HG02973 (cell line): Measurements from ENCODE around the gene ZFPM1.

Experiments used
- ATAC-seq: cut with Tn5 transposase; IDR thresholded peaks from one replicate; pipeline ENCODE4 v1.9.1; 2021; ENCODE audit warnings: moderate library complexity; ENCODE audit not compliant: unreplicated experiment

The ZFPM1 gene

DNA sequence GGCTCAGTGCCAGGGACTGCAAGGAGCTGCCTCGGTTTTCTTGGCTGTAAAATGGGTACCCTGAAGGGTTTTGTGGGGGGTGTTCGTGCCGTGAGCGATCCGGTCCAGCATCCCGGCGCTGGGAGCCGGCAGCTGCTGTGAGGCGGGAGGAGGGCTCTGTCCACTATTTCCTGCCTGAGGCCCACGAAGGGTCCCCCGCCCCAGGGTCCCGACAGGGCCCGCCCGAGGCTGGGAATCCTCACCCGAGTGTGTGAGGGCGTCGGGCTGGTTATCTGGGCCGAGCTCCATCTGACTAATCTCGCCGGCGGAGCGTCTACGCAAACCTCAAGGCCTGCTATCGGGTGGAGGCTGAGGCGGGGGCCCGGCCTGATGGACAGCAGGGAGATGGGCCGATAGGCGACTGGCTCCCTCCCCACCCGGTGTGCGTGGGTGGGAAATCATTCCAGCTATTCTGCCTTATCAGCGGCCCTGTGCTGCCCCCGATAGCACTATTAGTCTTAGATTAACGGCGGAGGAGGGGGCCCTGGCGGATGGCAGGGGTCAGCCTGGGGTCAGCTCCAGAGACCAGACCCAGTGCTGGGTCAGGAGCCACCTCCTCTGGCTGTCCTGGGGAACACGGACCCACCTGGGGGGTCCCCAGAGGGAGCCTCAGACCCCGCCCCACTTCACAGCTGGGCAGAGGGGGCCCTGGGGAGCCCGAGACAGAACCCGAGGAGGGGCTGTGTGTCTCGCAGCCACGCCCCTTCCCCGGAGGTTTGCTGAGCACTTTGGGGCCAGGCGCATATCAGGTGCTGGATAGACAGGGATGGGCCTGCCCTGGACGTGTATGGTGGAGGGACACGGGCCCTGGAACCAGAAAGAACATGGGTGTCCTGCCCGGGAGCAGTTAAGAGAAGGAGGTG is 44.7 kb downstream of the ZFPM1 start:
- no peak for ATAC-seq

- no peak for ATAC-seq
These were observed 45.6 kb downstream of the ZFPM1 start for GRCh38 chr16:88498576-88499208.

- ATAC-seq, result no peak
These were observed 46.2 kb downstream of the ZFPM1 start for GRCh38 chr16:88499292-88499691.

DNA sequence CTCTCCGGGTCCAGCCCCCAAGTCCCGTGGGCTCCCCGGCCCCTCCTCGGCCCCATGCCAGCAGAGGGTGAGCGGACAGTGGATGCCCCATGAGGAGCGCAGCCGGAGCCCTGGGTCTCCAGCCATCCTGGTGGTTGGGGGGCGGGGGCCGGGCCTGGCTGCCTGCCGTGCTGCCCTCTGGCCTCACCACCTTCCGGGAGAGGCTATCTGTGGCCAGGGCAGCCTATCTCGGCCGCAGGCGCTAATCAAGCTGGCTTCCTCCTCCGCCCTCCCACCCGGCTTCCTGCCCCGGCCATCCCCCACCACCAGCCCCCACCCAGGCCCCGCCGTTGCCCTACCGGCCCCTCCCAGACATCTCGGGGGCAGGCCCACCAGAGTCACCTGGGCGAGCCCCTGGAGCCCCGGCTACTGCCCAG is 46.8 kb downstream of the ZFPM1 start:
- no peak for ATAC-seq

DNA sequence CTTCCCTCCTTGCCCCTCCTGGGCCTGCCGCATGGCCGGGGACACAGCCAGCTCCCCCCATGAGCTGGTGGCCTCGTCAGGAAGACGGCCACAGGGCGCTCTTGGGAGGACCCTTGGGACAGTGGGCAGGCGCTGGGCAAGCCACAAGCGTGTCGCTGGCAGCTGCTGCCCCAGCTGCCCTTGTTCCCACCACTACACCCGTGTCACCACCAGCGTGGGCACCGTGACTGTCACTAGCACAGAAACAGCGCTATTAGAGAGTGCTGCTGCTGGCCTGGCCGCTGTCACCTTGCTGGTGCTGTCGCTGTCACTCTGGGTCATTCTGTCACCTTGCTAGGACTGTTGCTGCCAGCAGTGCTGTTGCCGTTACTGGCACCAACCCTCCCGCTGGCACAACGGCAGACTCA is 47.2 kb downstream of the ZFPM1 start:
- ATAC-seq, result no peak

- no peak for ATAC-seq
These were observed 49.3 kb downstream of the ZFPM1 start for GRCh38 chr16:88502371-88502770.

GRCh38 chr16:88502776-88503280 is 49.7 kb downstream of the ZFPM1 start:
- no peak for ATAC-seq

DNA sequence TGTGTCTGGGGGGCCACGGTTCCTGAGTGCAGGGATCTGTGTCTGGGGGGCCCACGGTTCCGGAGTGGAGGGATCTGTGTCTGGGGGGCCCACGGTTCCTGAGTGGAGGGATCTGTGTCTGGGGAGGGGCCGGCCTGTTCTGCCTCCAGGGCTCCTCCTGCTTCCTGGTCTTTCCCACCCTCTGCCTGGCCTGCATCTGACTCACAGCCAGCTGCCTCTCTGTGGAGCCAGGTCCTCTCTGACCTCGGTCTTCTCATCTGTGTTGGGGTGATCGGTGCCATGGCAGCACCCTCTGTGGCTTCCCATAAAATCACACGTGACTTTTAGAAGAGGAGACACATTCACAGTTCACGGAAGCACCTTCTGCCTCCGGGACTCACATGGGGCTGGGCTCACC is 50.3 kb downstream of the ZFPM1 start:
- no peak for ATAC-seq

DNA sequence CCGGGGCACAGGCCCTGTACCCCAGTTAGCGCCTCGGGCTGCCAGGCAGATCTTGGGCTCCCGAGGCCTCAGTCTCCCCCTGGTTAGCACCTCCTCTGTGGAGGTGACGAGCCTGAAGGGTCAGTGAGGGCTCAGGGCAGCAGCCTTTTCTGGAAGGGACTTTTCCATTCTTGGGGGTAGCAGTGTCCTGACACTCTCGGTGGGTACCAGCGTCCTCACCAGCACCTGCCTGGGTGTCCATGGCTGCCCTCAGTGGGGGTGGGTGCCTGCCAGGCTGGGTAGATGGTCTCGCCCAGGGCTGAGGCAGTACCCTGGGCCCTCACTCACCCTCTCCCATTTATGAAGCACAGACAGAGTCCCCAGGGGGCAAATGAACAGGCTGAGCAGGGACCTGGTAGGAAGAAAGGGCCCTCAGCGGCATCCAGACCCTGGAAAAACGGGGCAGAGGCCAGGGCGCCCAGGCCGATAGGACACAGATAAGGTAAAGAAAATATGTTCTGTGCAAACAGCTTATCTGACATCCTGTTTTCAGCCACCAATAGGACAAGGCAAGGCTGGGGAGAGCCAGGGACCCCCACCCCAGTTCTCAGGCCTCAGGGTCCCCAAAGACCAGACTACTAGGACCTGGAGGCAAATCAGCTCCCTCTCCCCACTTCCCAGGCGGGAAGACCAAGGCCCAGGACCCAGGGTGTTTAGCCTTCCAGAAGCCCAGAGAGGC is 50.9 kb downstream of the ZFPM1 start:
- ATAC-seq, result no peak

DNA sequence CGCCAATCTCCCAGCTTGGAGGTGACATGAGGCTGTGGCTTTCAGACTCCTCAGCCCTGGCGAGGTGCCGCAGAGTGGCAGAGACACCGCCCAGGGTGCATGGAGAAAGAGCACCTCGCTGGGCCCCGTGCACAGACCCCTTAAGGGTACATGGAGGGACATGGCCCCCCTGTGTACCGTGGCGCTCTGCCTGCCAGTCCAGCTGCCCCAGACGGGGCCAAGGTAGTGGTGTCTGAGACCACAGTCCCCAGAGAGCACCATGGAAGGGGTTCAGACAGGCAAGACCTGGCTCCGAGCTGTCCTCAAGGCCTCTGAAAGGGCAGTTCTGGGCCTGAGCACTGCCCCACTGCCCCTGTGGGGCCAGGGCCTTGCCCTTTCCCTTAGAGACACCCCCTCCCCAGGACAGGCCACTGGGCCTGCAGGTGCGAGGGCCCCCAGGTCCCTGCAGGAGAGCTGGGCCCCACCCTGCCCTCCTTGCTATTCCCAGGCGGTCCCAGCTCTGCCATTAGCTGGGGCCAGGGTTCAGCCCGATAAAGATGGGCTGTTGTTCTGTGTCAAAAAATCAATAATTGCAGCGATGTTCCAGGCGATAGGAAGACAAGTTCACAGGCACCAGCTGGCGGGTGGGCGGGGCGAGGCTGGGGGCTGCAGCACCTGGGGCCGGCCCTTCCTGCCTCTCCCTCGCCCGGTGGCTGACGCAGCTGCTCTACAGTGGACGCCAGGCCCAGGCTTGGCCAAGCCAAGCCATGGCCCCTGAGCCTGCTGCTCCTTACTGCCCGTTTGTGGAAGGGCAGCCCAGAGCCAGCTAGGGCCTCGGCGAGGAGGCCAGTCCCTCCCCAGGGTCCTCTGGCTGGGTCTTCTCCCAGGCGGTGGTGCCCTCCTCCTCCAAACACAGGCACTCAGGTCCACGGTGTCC is 51.7 kb downstream of the ZFPM1 start:
- no peak for ATAC-seq

GRCh38 chr16:88505405-88506082 is 52.5 kb downstream of the ZFPM1 start:
- no peak for ATAC-seq

DNA sequence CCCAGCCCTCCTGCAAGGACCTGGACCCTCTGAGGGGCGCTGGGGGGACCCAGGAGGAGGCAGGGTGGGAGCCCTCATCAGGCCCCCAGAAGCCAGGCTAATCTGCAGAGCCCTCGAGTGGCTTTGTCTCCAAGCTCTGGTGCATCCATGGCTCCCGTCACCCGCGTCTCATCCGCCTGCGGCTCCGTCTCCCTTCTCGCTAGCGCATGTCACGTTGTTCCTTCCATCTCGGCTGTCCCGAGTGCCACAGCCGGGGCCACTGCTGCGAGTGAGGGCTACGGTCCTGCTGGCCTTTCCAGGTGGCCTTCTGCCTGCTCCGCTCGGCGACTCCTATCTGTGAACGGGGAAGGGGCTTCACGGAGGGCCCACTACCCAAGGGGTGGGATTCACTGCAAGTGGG is 53.6 kb downstream of the ZFPM1 start:
- no peak for ATAC-seq

GRCh38 chr16:88507231-88507743 is 54.2 kb downstream of the ZFPM1 start:
- no peak for ATAC-seq

DNA sequence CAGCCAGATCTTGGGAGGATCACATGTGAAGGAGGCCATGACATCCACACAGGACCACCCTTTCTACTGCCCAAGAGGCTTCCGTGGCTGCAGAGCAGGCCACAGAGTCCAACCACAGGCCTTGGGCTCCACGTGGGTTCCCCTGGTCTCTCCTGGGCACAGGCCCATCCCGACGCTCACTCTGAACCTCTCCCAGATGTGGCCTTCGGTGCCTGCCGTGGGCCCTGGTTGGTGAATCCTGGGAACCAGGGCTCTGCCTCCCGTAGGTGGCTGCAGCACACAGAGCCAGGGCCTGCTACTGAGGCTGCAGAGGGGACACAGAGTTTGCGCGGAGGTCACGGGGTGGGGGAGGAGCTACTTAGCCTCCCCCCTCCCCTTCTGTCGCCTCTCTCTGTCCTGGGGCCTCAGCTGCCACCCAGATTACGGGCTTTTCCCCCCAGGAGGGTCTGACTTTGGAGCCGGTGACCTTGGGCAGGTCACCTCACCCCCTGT is 55.3 kb downstream of the ZFPM1 start:
- no peak for ATAC-seq

GRCh38 chr16:88508868-88509748 is 56.0 kb downstream of the ZFPM1 start:
- no peak for ATAC-seq

GRCh38 chr16:88509749-88510069 is 56.6 kb downstream of the ZFPM1 start:
- no peak for ATAC-seq

DNA sequence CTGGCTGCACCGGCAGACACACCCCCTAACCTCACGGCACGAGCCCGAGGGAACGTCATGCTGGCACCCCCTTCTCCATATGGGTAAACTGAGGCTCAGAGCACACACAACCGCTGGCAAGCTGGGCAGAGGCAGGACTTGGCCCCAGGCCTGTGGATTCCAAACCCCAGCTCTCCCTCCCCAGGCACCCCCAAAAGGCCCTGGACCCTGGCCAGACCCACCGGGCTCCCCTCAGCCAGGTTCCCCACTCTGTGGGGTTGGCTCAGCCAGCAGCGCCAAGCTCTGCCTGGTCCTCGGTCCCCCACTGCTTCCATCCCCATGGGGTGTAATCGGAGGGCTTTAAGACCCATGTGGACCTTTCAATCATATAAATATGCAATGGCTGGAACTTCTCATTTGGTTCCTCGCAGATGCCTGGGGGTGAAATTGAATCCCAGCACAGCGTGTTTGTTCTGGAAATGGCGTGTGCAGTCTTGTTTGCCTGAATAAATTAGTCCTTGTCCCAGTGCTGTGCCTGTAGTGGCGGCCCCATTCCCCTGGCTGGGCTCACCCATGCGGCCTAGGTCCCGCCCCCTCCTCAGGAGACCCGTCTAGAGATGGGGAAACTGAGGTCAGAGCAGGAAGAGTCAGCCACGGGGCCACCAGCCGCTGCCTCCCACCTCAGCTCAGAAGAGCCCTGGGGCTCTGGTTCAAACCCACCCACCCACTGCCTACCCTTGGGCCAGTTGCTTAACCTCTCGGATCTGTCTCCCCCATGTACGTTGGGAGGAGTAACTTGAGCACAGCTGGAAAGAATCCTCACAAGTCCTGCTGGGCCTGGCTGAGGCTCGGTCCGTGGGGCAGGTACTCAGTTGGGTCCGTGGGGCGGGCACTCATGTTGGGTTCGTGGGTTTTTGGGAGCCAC is 57.3 kb downstream of the ZFPM1 start:
- ATAC-seq, result no peak

GRCh38 chr16:88511060-88511459 is 58.0 kb downstream of the ZFPM1 start:
- no peak for ATAC-seq
